ENCODE data around the gene OTOF.

Gene OTOF

DNA sequence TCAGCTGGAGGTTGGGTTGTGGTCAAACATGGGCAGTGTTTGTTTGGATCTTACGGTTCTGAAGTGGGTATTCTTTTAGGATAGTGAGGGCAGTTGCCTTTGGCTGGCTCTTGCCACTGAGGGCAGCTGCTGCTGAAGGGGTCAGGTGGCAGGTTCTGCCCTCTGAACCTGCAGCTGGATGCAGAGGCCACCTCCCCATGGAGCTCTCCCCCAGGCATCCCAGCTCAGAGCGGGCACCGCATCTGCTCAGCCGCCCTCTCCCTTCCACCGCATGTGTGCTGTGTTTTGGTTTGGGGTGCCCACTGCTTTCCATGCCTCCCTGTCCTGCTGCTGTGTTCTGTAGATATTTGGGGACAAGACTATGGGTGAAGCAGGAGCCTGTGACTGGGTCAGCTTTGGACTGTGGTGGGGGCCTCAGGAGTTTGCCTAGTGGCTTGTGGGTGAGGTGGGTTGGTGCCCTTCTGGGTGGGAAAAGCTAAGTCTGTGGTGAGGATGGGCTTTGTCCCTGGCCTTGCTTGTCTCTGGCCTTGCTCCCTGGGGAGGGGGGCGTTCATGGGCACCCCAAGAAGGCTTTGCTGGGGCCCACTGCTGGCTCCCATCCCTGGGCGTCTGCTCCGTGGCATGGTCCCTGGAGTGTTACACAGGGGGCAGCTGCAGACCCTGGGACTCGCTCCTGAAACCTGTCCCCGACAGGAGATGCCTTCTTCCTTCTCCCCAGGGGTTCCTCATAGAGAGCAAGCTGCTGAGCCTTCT is 28.5 kb downstream of the OTOF start:
- DNase-seq: no peak

DNA sequence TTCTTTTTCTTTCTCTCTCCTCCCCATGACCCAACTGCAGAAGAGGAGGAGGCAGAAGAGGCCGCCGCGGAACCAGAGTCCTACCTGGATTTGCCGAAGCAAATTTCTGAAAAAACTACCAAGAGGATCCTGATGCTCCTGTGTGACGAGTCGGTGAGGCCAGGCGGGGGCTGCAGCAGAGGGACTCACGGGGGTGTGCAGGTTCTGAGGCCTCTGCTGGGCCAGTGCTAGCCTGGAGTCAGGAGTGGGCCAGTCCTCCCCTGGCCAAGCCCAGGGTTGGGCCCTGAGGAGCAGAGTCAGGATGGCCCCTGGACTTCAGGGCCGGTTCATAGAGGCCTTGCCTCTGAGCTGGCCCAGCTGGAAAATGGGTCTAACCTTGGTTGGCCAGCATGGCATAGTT is 29.3 kb downstream of the OTOF start:
- no peak for DNase-seq

DNA sequence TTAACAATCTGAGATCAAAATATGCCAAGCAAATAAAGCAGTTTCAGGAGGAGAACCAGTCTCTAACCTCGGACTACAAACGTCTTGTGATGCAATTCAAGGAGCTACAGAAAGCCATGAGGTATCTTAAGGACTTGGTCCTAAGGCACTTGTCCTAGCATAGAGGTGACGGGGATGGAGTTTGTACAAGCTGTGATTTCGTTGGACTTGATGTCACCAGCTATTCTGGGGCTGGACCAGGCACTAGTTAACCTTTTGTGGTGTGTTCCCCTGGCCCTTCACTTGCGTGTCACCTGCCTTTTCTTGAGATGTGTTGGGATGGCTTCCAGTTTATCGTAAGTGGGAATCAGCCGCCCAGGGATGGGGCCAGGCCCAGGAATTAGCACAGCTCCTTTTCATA is 33.7 kb downstream of the OTOF start:
- no peak for DNase-seq

DNA sequence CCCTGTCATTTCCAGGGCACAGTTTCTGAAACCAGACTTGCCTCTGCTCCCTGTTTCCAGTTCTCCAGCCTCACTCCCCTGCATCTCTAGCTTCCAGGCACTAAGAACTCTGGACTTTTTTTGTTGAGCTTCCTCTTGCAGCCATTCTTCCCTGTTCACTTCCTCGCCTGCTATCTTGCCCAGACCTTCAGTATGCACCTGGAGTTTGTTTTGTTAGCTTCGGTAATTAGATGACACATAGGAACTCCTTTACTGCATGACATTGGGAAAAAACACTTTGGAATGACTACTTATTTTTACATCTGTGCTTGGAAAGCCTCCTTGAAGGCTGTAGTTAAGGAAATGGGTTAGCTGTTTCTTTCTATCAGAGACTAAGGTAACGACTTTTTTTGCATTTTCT is 35.2 kb downstream of the OTOF start:
- no peak for DNase-seq

DNA sequence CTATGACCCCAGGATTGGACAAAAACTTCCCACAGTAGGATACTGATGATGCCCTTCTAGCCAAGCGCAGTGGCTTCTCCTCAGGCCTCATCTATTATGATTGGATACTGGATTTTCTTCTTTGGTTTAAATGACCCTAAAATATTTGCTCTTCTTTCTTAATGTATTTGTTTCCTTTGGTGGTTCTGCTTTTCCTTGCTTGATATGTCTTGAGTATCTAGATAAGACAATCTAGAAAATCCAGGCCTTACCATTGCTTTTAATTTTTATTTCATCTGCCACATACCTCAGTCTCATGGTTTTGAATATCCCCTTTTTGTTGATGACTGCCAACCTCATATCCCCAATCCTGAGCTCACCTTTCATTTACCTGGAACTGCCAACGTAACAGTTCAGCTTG is 35.6 kb downstream of the OTOF start:
- DNase-seq: no peak

DNA sequence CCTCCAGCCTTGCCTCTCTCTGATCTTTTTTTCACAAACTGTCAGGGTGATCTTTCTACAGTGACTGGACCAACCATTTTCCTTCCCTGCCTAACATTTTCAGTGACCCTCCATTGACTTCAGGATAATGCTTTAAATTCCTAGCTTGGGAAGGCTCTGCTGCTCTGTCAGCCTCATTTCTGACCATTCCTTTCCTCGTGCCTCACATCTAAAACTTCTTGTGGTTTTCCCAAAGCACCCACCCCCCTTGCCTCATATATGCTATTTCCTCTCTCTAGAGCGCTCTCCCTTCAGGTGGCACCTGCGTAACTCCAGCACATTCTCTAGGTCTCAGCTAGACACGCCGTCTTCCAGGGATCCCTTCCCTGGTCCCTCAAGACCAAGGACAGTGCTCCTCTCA is 39.0 kb downstream of the OTOF start:
- DNase-seq: no peak

DNA sequence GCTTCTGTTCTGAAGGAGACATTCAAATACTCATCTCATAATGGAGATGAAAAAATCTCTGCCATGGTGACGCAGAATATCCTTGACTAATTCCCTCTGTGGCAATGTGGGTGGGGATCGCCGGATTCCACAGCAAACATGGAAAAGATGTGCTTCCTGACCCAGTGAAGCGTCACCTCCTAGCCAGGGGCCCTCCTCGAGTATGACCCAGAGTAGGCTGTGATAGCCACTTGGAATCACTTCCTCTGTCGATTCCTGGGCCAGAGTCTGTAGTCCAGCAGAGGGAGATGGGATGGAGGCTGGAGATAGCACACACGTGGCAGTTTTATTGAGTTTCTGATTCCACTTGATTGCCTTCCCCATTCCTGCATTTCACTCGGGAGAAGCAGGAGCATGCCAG is 39.4 kb downstream of the OTOF start:
- no peak for DNase-seq

DNA sequence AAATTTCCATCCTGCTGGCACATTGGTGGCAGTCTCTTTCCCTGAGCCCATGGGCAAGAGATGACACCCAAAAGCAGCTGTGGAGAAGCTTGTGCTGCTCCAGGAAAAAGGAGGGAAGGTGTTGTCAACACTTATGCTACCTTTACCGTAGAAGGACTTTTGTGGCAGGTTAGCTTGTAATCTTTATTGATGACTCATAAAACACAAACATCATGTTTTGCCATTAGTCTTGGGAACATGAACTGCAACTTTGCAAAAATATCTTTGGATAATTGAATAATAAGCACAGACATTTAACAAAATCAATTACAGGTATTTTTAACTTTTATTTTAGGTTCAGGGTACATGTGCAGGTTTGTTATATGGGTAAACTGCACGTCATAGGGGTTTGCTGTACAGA is 42.8 kb downstream of the OTOF start:
- DNase-seq: no peak

DNA sequence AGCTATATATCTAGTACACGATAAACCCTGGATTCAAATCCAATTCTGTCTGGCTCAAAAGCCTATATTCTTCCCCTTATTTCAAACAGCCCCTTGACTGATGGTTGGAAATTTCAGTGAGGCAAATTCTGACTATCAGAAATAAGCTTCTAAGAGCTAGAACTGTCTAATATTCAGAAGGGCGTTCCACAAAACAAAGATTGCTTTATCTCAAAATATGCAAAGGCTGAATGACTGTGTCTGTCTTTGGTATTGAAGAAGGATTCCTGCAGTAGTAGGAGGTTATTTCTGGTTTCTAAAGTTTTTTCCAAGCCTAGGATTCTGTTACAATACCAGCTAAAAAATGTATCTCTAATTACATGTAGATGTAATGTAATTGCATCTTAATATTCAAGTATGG is 45.1 kb downstream of the OTOF start:
- no peak for DNase-seq

DNA sequence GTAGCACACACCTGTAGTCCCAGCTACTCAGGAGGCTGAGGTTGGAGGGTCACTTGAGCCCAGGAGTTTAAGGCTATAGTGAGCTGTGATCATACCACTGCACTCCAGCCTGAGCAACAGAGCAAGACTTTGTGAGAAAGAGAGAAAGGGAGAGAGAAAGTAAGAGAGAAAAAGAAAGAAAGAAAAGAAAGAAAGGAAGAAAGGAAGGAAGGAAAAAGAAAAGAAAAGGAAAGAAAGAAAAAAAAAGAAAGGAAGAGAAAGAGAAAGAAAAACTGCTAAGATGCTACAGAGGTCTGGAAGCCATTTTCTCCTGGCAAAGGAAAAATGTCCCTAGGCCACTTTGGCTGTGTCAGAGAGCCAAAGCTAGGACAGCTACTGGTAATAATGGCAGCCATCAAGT is 45.6 kb downstream of the OTOF start:
- no peak for DNase-seq

DNA sequence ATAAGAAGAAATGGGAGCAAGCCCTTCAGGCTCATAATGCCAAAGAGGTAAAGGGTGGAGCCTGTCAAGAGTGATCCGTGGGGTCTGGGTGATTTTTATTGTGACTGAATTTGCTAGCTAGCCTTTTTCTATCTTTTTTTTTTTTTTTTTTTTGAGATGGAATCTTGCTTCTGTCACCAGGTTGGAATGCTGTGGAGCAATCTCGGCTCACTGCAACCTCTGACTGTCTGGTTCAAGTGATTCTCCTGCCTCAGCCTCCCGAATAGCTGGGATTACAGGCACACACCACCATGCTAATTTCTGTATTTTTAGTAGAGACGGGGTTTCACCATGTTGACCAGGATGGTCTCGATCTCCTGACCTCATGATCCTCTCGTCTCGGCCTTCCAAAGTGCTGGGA is 47.1 kb downstream of the OTOF start:
- no peak for DNase-seq

DNA sequence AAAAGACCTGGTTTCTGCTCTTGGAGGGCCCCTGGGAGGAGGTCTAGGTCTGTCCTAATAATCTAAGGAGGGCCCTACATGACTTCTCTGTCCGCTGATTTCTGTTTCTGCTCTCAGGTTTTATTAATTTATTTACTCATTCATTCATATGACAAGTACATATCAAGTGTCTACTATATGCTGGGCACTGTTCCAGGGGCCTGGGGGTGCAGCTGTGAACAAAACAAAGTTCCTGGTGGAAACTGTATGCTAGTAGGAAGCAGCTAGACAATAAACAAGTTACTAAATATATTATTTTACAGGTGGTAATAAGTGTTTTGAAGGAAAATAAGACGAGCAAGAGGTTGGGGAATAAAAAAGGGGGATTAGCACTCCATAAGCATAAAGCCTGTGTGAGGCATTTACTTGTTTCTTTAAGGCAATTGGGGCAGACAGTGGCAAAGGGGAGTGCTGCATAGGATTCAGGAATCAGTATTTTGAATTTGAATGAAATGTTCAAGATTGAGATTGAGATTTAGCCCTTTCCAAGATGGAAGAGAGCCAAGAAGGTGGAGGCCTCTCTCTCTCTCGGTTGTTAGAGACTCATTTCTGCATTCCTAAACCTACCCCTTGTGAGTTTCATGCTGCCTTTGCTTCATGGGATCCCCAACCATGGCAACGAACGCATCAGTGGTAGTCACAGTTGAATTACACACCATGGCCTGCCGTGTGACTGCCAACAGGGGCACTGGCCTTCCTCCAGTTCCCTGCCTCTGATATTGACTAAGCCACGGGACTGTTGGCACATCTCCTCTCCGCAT is 47.9 kb downstream of the OTOF start:
- no peak for DNase-seq

DNA sequence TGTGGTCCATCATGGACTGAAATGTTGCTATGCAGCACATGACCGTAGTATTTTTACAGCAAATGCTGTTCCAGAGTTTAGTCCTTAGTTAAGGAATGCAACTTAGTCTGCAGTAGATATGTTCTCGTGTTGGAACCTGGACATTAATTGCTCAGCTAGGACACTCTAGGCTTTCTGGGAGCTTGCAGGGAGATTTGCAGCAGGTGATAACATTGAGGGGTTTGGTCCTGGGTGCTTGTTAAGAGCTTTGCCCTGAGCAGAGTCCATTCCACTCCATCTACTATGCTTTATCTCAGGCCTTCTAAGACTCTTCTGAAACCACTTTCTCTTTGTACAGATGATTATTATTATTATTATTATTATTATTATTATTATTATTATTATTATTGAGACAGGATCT is 49.1 kb downstream of the OTOF start:
- no peak for DNase-seq

DNA sequence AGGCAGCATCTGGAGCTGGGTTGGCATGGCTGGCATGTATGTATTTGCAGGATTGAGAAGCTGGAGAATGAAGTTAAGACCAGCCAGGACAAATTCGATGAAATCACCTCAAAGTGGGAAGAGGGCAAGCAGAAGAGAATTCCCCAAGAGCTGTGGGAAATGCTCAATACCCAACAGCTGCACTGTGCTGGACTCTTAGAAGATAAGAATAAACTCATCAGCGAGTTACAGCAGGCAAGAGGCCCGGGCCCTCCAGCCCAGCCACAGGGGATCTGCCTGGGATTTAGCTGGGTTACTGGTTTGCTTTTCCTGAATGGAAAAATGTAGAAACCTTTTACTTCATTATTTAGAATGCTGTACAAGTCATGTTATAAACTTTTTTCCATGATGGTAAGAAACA is 53.7 kb downstream of the OTOF start:
- DNase-seq: no peak

DNA sequence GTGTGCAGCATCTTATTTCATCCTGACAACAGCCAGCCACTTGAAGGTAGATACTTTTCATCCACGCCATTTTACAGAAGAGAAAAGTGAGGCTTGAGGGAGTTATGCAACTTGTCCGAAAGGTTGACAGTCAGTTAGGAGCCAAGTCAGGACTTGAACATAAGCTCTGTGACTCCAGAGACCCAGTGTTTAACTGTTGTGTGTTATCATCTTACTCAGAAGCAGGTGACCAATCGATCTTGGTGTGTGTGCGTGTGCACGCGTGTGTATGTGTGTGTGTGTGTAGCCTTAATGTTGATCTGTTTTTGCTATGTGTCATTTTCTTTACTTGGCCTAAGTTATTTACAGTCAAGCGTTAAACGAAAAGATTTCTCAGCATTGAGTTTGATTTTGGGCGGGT is 54.2 kb downstream of the OTOF start:
- DNase-seq: no peak

DNA sequence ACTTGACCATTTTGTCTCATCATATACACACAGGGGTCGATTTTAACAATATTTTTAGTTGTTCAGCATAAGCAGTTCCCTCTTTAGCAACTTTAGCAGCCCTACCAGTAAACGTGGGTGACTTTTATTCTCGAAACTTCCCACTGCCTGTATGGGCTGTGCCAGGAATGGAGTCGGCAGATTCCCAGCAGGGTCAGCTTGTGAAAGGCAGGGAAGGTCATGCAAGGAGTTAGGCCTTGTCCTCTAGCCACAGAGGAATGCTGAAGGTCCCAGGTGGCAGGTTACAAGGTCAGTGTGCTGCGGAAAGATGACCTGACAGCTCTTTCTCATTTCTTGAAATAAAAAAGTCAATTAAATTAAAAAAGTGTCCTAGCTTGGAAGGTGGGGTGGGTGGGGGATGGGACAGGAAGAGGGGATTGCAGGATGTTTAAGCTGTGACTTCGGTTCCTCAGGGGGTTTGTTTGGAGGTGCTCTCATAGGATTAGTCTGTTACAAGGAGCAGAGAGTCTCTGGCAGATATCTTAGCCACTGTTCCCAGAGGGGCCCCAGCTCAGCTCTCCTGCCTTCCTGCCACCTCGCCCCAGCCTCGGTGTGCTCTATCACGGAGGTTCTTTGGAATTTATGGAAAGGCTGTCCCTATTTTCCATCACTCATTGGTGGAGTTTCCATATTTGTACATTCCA is 54.8 kb downstream of the OTOF start:
- no peak for DNase-seq

DNA sequence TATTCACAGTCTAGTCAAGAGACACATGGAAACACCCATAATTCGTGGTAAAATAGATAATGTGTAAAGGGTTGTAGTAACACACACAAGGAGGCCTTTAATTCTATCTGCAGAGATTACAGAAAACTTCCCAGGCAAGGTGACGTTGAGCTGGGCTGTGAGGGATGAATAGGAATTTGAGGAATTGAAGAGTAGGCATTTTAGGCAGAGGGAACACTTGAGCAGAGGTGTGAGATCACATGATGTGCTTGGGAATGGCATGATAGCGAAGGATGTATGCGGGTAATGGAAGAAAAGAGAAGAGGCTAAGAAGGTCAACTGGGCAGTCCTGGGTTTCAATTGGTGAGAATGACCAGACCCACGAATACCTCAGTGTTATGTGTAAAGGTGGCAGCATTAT is 56.0 kb downstream of the OTOF start:
- no peak for DNase-seq

DNA sequence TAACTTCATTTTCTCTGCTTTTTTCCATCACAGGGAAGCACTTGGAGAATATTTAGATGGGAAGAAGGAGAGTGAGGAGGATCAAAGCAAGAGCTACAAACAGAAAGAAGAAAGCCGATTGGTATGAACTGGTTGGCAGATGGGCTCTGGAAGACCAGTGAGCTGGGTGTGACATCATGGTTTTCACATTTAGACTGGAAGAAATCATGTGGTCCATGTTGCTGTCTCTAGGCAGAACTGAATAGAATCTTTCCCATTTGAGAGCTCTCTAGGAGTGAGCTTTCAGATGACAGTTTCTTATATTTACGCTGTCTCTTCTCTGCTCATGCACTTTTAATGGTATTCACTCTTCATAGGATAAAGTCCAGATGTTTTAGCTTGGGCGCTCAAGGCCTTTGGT is 63.6 kb downstream of the OTOF start:
- DNase-seq: no peak

DNA sequence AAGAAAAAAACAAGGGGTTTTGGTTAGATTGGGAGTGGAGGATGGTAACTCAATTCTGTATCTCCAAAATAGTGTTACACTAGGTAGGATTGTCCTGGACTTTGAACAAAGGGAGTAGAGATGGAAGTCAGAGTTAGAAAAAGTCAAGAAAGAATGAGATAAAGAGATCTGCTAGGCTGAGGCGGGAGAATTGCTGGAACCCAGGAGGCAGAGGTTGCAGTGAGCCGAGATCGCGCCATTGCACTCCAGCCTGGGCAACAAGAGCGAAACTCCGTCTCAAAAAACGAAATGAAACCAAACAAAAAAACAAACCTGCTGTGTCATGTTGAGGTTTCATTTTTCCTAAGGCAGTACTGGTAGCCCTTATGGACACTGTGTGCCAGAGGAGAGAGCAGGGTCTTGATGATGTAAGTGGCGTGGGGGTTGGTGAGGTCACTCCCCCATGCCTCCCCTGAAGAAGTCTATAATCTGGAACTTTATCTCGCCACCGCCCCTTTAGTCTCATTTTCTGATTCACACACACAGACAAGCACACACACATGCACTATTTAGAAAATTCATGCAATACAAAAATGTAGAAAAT is 65.7 kb downstream of the OTOF start:
- DNase-seq: no peak

DNA sequence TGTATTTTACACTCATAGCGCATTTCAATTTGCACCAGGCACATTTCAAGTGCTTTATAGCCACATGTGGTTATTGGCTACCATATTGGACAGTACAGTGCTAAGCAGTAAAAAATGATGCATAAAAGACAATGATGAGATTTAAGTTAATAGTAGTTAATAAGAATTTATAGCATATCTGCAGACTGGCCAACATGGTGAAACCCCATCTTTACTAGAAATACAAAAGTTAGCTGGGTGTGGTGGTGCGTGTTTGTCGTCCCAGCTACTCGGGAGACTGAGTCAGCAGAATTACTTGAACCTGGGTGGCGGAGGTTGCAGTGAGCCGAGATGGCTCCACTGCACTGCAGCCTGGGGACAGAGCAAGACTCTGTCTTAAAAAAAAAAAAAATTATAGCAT is 66.5 kb downstream of the OTOF start:
- DNase-seq: no peak

DNA sequence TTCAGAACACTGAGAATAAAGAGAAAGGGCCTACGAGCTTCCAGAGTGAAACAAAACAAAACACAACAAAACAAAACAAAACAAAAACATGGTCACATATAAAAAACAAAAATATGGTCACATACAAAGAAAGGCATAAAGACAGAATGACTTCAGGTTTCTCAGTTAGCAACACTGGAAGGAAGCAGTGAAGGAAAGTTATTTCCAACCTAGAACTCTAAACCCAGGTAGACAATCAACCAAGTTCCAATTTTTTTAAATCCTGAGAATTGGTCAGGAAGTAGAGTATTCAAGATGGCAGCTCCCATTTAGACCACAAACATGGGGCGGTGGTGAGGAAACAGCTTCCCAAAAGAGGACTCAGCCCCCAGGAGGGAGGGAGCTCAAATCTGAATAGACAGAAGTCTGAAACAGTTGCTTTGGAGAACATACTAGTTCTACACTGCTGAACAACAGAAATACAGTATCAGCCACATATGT is 67.1 kb downstream of the OTOF start:
- no peak for DNase-seq

DNA sequence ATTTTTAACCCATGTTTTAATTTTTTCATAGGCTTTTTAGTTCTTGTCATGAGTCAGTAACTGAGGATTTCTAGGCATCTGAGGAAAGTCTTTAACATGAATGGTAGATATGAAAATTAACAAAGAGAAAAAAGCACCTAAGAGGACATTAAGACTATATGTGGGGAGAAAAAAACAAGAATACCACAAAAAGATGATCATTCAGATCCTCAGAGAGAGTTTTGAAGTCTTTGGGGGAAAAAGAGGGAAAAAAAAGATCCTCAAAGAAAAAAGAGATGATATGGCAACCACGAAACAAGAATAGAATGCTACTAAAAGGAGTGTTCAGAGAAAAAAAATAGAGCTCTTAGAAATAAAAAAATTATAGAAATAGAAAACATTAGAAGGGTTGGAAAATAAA is 68.1 kb downstream of the OTOF start:
- no peak for DNase-seq

DNA sequence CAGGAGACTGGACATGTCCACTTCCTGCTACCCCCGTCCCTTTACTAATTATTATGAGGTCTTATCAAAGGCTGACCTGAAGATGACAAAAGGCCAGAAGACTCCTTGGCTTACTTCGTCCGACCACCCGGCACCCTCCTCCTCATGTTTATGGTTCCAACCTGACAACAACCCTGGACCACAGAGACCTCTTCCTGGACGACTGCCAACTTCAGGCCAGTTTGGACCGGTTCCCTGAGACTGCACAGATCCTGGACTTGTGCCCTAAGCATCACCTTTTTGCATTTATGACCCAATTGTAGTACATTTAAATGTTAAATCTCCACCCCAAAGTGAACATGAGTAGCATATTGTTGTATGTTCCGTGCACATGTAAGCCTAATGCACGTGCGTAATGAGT is 70.4 kb downstream of the OTOF start:
- no peak for DNase-seq
